Stimulated activated naive CD8-positive, alpha-beta T cell treated with anti-CD3 and anti-CD28 coated beads, Interleukin-15, Interleukin-2, amounts not matched to agents 100 ng/mL and 50 ng/mL, for 24 hours (primary cell): ENCODE results near the gene PPP1R3G.

Source experiments
- H3K27ac Mint-ChIP-seq: one replicate; pipeline ENCODE4 v1.8.0; 2021; ENCODE audit warnings: mild to moderate bottlenecking, mixed read lengths
- H3K27me3 Mint-ChIP-seq: one replicate; pipeline ENCODE4 v1.8.0; 2021; ENCODE audit warnings: mixed read lengths
- H3K36me3 Mint-ChIP-seq: one replicate; pipeline ENCODE4 v1.8.0; 2021; ENCODE audit warnings: low read depth, mixed read lengths
- H3K4me1 Mint-ChIP-seq: one replicate; pipeline ENCODE4 v1.8.0; 2021; ENCODE audit warnings: low read depth, mixed read lengths
- H3K4me3 Mint-ChIP-seq: one replicate; pipeline ENCODE4 v1.8.0; 2021; ENCODE audit warnings: mild to moderate bottlenecking, mixed read lengths
- H3K9me3 Mint-ChIP-seq: one replicate; pipeline ENCODE4 v1.8.0; 2021; ENCODE audit warnings: mixed read lengths

The PPP1R3G gene

GRCh38 chr6:5126214-5126613, 41.1 kb downstream of the PPP1R3G start:
- Mint-ChIP-seq H3K4me1 (no peaks in the 10 kb centered on the region), H3K27ac (no peak overlapping the region), H3K27me3 (no peaks in the 10 kb centered on the region), H3K36me3 (peaks cover 4% of the 10 kb centered on the region), H3K9me3 (no peaks in the 10 kb centered on the region), H3K4me3 (no peak overlapping the region)

DNA sequence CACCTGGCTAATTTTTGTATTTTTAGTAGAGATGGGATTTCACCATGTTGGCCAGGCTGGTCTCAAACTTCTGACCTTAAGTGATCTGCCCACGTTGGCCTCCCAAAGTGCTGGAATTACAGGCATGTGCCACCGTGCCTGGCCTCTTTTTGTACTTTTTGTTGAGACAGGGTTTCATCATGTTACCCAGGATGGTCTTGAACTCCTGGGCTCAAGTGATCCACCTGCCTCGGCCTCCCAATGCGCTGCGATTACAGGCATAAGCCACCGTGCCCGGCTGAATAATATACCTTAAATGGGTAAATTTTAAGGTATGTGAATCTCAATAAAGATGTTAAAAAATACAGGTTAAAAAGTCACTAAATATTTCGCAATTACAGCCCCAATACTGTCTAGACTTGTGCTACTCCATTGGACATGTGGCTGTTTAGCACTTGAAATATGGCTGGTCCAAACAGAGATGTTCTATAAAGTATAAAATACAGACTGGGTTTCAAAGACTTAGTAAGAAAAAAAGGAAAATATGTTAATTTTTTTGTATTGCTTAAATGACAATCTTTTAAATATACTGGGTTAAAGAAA, 42.1 kb downstream of the PPP1R3G start:
- Mint-ChIP-seq H3K27ac (no peak overlapping the region), H3K4me1 (no peaks in the 10 kb centered on the region), H3K27me3 (no peaks in the 10 kb centered on the region), H3K4me3 (no peak overlapping the region), H3K9me3 (no peaks in the 10 kb centered on the region), H3K36me3 (peaks cover 4% of the 10 kb centered on the region)

DNA sequence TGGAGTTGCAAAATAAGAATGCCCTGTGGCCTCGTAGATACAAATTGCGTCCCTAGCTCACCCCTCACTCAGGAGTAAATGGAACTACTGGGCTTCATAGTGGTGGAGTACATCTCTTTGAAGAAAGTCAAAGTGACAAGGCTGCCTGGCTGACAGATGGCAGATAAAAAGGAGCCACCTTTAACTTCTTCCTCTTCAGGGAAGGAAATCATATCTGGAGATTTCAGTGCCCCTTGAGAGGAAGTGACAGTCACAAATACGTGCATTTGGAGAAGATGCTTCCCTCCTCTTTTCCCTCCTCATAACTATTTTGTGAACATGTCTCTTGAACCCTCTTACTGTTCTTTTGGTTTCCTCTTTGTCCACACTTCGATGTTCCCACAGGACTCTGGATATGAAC, 43.2 kb downstream of the PPP1R3G start:
- Mint-ChIP-seq H3K9me3 (no peaks in the 10 kb centered on the region), H3K4me1 (no peaks in the 10 kb centered on the region), H3K36me3 (no peaks in the 10 kb centered on the region), H3K27me3 (no peaks in the 10 kb centered on the region), H3K27ac (no peak overlapping the region), H3K4me3 (no peak overlapping the region)

DNA sequence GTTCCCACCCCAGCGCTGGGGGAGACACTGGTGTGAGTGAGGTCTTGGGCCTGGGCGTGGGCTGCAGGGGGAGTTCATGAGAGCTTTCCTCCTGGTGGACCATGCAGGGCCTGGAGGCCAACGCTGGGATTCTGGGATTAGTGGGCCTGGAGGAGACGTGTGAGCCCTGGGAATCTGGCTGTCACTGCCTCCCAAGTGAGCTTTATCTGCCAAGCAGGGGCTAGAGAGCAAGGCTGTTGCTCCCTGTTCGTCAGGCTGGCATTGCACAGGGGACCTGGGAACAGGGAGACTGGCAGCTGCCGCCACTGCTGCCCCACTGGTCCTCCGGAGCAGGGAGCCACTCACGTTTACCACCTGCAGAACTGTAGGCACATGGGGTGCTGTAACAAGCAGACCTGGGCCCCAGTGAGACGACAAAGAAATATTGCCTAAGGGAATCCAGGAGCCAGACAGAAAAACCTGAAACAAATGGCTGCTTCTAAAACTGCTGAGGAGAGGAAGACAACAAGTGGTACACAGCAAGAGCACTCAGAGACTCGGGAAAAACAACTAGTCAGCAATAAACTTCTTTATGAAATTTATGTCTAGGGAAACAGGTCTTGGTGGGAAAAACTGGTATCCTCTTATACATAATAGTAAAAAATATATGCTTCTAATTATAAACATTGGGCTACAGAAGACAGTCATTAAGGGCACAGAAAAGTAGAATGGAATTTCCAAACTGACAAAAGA, 45.2 kb downstream of the PPP1R3G start:
- Mint-ChIP-seq H3K9me3 (no peaks in the 10 kb centered on the region), H3K4me3 (no peak overlapping the region), H3K27ac (no peak overlapping the region), H3K27me3 (no peaks in the 10 kb centered on the region), H3K36me3 (peaks cover 6% of the 10 kb centered on the region), H3K4me1 (no peaks in the 10 kb centered on the region)

DNA sequence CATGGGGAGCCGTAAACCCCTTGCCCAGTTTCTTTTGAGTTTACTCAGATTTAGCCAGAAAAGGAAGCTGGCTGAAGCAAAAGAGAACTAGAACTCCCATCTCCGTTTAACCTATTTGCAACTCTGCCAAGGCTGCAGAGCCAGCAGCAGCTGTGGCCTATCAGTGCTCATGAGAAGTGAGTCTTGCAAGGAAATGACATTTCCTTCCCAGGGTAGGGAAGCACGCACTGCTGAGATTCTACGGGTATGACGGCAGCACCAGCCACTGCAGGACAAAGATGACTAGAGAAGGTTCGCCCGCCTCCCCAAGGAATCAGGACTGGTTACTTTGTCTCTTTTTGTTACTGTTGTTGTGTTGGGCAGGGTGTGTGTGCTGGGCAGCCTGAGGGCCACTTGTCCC, 47.6 kb downstream of the PPP1R3G start:
- Mint-ChIP-seq H3K9me3 (no peaks in the 10 kb centered on the region), H3K27ac (no peak overlapping the region)

DNA sequence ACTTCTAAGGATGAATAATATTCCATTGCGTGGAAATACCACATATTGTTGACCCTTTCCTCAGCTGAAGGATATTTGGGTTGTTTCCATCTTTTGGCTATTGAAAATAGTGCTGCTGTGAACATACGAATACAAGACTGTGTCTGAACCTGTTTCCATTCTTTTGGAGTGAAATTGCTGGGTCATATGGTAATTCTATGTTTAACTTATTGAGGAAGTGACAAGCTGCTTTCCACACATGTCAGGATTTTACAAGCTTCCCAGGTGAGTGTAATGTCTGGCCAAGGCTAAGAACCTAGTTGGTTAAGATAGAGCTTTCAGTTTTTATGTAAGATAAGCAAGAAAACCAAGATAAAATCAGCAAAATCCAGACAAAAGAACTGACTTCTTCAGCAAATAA, 48.8 kb downstream of the PPP1R3G start:
- no peaks in the 10 kb centered on the region for H3K4me1 Mint-ChIP-seq
- H3K9me3 Mint-ChIP-seq: no peaks in the 10 kb centered on the region
- H3K36me3 Mint-ChIP-seq: peaks cover 6% of the 10 kb centered on the region
- no peak overlapping the region for H3K27ac Mint-ChIP-seq
- no peak overlapping the region for H3K4me3 Mint-ChIP-seq
- H3K27me3 Mint-ChIP-seq: no peaks in the 10 kb centered on the region

More for the DNA sequence above, 47.6 kb downstream of the PPP1R3G start:
- H3K4me3 Mint-ChIP-seq: no peak overlapping the region
- no peaks in the 10 kb centered on the region for H3K27me3 Mint-ChIP-seq
- H3K4me1 Mint-ChIP-seq: no peaks in the 10 kb centered on the region
- H3K36me3 Mint-ChIP-seq: peaks cover 6% of the 10 kb centered on the region

GRCh38 chr6:5135788-5136376, 50.7 kb downstream of the PPP1R3G start:
- Mint-ChIP-seq H3K27me3 (no peaks in the 10 kb centered on the region), H3K36me3 (peaks cover 6% of the 10 kb centered on the region), H3K9me3 (no peaks in the 10 kb centered on the region), H3K4me3 (no peak overlapping the region), H3K27ac (no peak overlapping the region), H3K4me1 (no peaks in the 10 kb centered on the region)

DNA sequence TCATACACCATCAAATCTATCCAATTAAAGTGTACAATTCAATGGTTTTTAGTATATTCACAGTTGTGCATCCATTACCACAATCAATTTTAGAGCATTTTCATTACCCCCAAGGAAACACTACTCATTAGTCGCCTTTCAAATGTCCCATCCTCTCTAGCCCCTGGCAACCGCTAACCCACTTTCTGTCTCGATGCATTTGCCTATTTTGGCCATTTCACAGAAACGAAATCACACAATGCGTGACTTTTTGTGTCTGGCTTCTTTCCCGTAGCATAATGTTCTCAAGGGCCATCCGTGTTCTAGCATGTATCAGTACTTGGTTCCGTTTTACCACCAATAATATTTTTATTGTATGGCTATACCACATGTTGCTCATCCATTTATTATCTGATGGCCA, 51.7 kb downstream of the PPP1R3G start:
- Mint-ChIP-seq H3K9me3 (no peaks in the 10 kb centered on the region), H3K4me1 (no peaks in the 10 kb centered on the region), H3K27ac (no peak overlapping the region), H3K4me3 (no peak overlapping the region), H3K27me3 (no peaks in the 10 kb centered on the region), H3K36me3 (peaks cover 6% of the 10 kb centered on the region)
